Upper lobe of left lung (tissue), 6 donors: ENCODE results near the gene FLNB. TPM values are rescaled to one million over a fixed set of nuclear protein-coding genes. Genes with fewer than 3 reads are reported as not detected.

Source experiments
- ATAC-seq, 2 donors: fragments of 200-7000 bp; cut with Tn5 transposase; one replicate each; pipeline ENCODE4 v1.9.1; 2022; ENCODE audit warnings: mild to moderate bottlenecking in 2 of 2, moderate library complexity in 2 of 2; ENCODE audit not compliant: low FRiP score in 2 of 2
- DNase-seq, 2 donors: peaks; one replicate each; pipeline ENCODE4 v3.0.0-alpha.2; 2019 to 2020
- H3K27ac ChIP-seq, 4 donors: fragments of 200-600 bp; sonication (generic); one replicate each; pipeline ENCODE4 v1.5.1; 2016 to 2019
- H3K27me3 ChIP-seq, 4 donors: fragments of 200-600 bp; sonication (generic); one replicate each; pipeline ENCODE4 v1.5.1; 2017 to 2019
- H3K36me3 ChIP-seq, 4 donors: fragments of 200-600 bp; sonication (generic); one replicate each; pipeline ENCODE4 v1.5.1; 2016 to 2019
- H3K4me1 ChIP-seq, 4 donors: fragments of 200-600 bp; sonication (generic); one replicate each; pipeline ENCODE4 v1.5.1; 2018 to 2019
- H3K4me3 ChIP-seq, 4 donors: fragments of 200-600 bp; sonication (generic); one replicate each; pipeline ENCODE4 v1.5.1; 2017 to 2019; ENCODE audit warnings: mild to moderate bottlenecking in 2 of 4, moderate library complexity in 1 of 4
- H3K9me3 ChIP-seq, 4 donors: fragments of 200-600 bp; sonication (generic); one replicate each; pipeline ENCODE4 v1.5.1; 2018 to 2019
- CTCF ChIP-seq, 6 experiments: fragments of 450-650 bp in 4 of 6; fragments of 200-600 bp in 2 of 6; sonication (generic) in 2 of 6; IDR thresholded peaks; one replicate each; pipeline ENCODE4 v1.5.1; 2016 to 2019; ENCODE audit warnings: antibody characterized with exemption in 6 of 6
- EP300 ChIP-seq, 4 donors: sonication (generic); formaldehyde crosslinking; IDR thresholded peaks; one replicate each; pipeline ENCODE4 v1.5.1; 2017; ENCODE audit warnings: antibody characterized with exemption in 4 of 4, control low read depth in 2 of 4
- POLR2A ChIP-seq, 4 donors: fragments of 450-650 bp; IDR thresholded peaks; one replicate each; pipeline ENCODE4 v1.5.1; 2016 to 2017; ENCODE audit warnings: antibody characterized with exemption in 4 of 4, mild to moderate bottlenecking in 2 of 4
- POLR2AphosphoS5 ChIP-seq, 2 donors: sonication (generic); formaldehyde crosslinking; IDR thresholded peaks; one replicate each; pipeline ENCODE4 v1.5.1; 2017; ENCODE audit warnings: antibody characterized with exemption in 2 of 2
- WGBS, 2 donors: methylation state at CpG; one replicate each; pipeline ENCODE4 v1.1.5; 2017 to 2018; 5-methylcytosine and 5-hydroxymethylcytosine counted together
- total RNA-seq, 6 donors: library from RNA; depleted of rRNA in 4 of 6; stranded (reverse); fragments of >200 nt in 4 of 6; gene quantifications; one replicate each; pipeline versions ENCODE4 v1.1.0 to v1.2.1, GENCODE V29; 2016 to 2021
- donor health status: DM: no; HTN: no; CAD: no; lungs with moderate emphysema.
- donor health status: DM: no; HTN: yes; CAD: no; lungs with severe emphysema.

Gene FLNB
- total RNA-seq, 6 donors from 2014 or later, result 101 to 193 (median 127) TPM

- H3K27me3 ChIP-seq, result no peaks in the 10 kb centered on the region
- DNase-seq, result no peak
- WGBS, 2 donors, result 66 to 73% methylated on average over 8 of the region's 8 CpGs
- no peaks in the 10 kb centered on the region for H3K36me3 ChIP-seq
- H3K27ac ChIP-seq, result no peak overlapping the region
- H3K4me3 ChIP-seq, result no peak overlapping the region
- ATAC-seq, result no peak
- no peaks in the 10 kb centered on the region for H3K9me3 ChIP-seq
- peaks cover 18 to 60% (median 30%) of the 10 kb centered on the region in 4 donors for H3K4me1 ChIP-seq
- TF ChIP-seq POLR2A (IDR thresholded peaks at IDR 0.05) (no peak), POLR2AphosphoS5 (IDR thresholded peaks at IDR 0.05) (no peak), CTCF (IDR thresholded peaks at IDR 0.05) (no peak), EP300 (IDR thresholded peaks at IDR 0.05) (no peak)
Observed at GRCh38 chr3:58038675-58039292, 30.6 kb downstream of the FLNB start.

GRCh38 chr3:58039601-58040000 lies 31.4 kb downstream of the FLNB start:
- Histone ChIP-seq H3K36me3 (no peaks in the 10 kb centered on the region), H3K27me3 (no peaks in the 10 kb centered on the region), H3K9me3 (no peaks in the 10 kb centered on the region), H3K4me3 (no peak overlapping the region), H3K4me1 (peaks cover 18 to 67% (median 35%) of the 10 kb centered on the region in 4 donors), H3K27ac (peak overlapping the region in 1 of 4 donors; percentile 19)
- DNase-seq (no peak), ATAC-seq (no peak)
- no peak for TF ChIP-seq CTCF (IDR thresholded peaks at IDR 0.05)
- TF ChIP-seq POLR2AphosphoS5 (IDR thresholded peaks at IDR 0.05), result no peak
- TF ChIP-seq POLR2A (IDR thresholded peaks at IDR 0.05), result no peak
- TF ChIP-seq EP300 (IDR thresholded peaks at IDR 0.05), result no peak
- WGBS, 2 donors, result 63 to 83% methylated on average over 2 of the region's 2 CpGs

- ATAC-seq (no peak), DNase-seq (no peak)
- Histone ChIP-seq H3K36me3 (no peaks in the 10 kb centered on the region), H3K4me3 (no peak overlapping the region), H3K4me1 (peaks cover 18 to 57% (median 36%) of the 10 kb centered on the region in 4 donors), H3K27me3 (no peaks in the 10 kb centered on the region), H3K9me3 (no peaks in the 10 kb centered on the region), H3K27ac (peak overlapping the region; percentile 37 to 70 (median 48))
- TF ChIP-seq CTCF (IDR thresholded peaks at IDR 0.05) (no peak), EP300 (IDR thresholded peaks at IDR 0.05) (no peak), POLR2AphosphoS5 (IDR thresholded peaks at IDR 0.05) (no peak), POLR2A (IDR thresholded peaks at IDR 0.05) (no peak)
- WGBS, 2 donors, result 66 to 79% methylated on average over 5 of the region's 5 CpGs
Observed at GRCh38 chr3:58041182-58041825, 33.1 kb downstream of the FLNB start.

- 54 to 58% methylated on average over 2 of the region's 2 CpGs for WGBS, 2 donors
- H3K27ac ChIP-seq, result peak overlapping the region; percentile 37 to 70 (median 48)
- ATAC-seq, result no peak
Observed at GRCh38 chr3:58041826-58042324, 33.7 kb downstream of the FLNB start.

More at GRCh38 chr3:58041826-58042324, 33.7 kb downstream of the FLNB start:
- Histone ChIP-seq H3K4me3 (no peak overlapping the region), H3K9me3 (no peaks in the 10 kb centered on the region), H3K27me3 (no peaks in the 10 kb centered on the region), H3K4me1 (peaks cover 18 to 55% (median 36%) of the 10 kb centered on the region in 4 donors), H3K36me3 (no peaks in the 10 kb centered on the region)
- TF ChIP-seq EP300 (IDR thresholded peaks at IDR 0.05), result no peak
- no peak for TF ChIP-seq POLR2A (IDR thresholded peaks at IDR 0.05)
- TF ChIP-seq POLR2AphosphoS5 (IDR thresholded peaks at IDR 0.05), result no peak
- no peak for TF ChIP-seq CTCF (IDR thresholded peaks at IDR 0.05)
- DNase-seq, result no peak
